Osteocyte (in vitro differentiated cells): ENCODE results near the gene PYGB. TPM values are rescaled to one million over a fixed set of nuclear protein-coding genes. Genes with fewer than 3 reads are reported as not detected.

Experiments used
- DNase-seq: peaks from one replicate; pipeline ENCODE4 v3.0.0; 2021; ENCODE audit warnings: mixed read lengths; ENCODE audit not compliant: unreplicated experiment; ENCODE audit errors: extremely low spot score
- H3K27ac Mint-ChIP-seq: one replicate; pipeline ENCODE4 v1.8.0; 2021; ENCODE audit warnings: mild to moderate bottlenecking, mixed read lengths; ENCODE audit not compliant: unreplicated experiment
- H3K27me3 Mint-ChIP-seq: one replicate; pipeline ENCODE4 v1.8.0; 2021; ENCODE audit warnings: mixed read lengths; ENCODE audit not compliant: unreplicated experiment
- H3K36me3 Mint-ChIP-seq: one replicate; pipeline ENCODE4 v1.8.0; 2021; ENCODE audit warnings: mixed read lengths; ENCODE audit not compliant: unreplicated experiment
- H3K4me1 Mint-ChIP-seq: one replicate; pipeline ENCODE4 v1.8.0; 2021; ENCODE audit warnings: mixed read lengths; ENCODE audit not compliant: unreplicated experiment
- H3K4me3 Mint-ChIP-seq: one replicate; pipeline ENCODE4 v1.8.0; 2021; ENCODE audit warnings: mild to moderate bottlenecking, moderate library complexity, mixed read lengths; ENCODE audit not compliant: unreplicated experiment
- H3K9me3 Mint-ChIP-seq: one replicate; pipeline ENCODE4 v1.8.0; 2021; ENCODE audit warnings: mixed read lengths; ENCODE audit not compliant: unreplicated experiment
- total RNA-seq: library from RNA; stranded (reverse); gene quantifications from 2 replicates; pipeline ENCODE4 v1.2.1, GENCODE V29; 2021
- TF ChIP-seq, protein P1 (sequence below): fragments of 200-600 bp; sonication (generic); IDR thresholded peaks from 2 replicates; pipeline ENCODE4 v1.5.0; 2021; ENCODE audit warnings: antibody characterized with exemption, mild to moderate bottlenecking, moderate library complexity

Gene PYGB
- total RNA-seq, 1 donor from 2014 or later = 234 TPM

DNA sequence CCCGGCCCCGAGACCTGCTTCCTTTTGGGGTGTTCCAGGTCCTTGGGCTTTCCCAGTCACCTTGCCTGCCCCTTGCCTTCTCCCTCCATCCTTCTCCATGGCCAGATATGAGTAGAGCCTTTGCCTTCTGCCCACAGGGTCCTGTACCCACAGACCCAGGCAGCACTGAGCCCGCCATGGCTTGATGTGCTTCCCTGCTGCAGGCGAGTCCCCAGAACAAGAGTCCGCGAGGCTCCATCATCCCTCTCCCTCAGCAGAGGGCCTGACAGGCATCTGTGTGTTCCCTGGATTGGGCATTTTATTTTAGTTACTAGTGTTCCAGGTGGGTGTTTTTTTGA is 21.9 kb downstream of the PYGB start:
- Mint-ChIP-seq H3K4me1 (no peaks in the 10 kb centered on the region), H3K36me3 (peaks cover 54% of the 10 kb centered on the region), H3K9me3 (no peaks in the 10 kb centered on the region), H3K4me3 (no peak overlapping the region), H3K27ac (peak overlapping the region; percentile 14), H3K27me3 (no peaks in the 10 kb centered on the region)
- DNase-seq = no peak
- TF ChIP-seq, protein P1, sequence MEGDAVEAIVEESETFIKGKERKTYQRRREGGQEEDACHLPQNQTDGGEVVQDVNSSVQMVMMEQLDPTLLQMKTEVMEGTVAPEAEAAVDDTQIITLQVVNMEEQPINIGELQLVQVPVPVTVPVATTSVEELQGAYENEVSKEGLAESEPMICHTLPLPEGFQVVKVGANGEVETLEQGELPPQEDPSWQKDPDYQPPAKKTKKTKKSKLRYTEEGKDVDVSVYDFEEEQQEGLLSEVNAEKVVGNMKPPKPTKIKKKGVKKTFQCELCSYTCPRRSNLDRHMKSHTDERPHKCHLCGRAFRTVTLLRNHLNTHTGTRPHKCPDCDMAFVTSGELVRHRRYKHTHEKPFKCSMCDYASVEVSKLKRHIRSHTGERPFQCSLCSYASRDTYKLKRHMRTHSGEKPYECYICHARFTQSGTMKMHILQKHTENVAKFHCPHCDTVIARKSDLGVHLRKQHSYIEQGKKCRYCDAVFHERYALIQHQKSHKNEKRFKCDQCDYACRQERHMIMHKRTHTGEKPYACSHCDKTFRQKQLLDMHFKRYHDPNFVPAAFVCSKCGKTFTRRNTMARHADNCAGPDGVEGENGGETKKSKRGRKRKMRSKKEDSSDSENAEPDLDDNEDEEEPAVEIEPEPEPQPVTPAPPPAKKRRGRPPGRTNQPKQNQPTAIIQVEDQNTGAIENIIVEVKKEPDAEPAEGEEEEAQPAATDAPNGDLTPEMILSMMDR = no peak

DNA sequence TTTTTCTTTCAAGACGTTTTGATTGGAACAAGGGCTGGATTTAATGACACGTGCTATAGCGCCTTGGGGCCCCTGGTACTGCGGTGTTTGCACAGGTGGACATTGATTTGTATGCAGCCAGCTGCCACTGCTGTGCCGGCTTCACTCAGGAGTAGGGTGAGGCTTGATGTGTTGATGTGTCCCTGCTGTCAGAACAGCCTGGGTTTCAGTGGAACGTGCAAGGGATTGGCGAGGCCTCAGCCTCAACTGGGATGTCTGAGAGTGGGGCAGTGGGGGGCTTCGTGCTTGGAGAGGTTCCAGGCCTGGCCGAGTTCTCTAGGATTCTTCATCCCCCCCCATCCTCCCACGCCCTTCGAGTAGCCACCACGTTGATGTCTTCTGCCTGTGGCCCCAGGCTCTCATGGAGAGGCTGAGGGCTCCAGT is 23.0 kb downstream of the PYGB start:
- Mint-ChIP-seq H3K36me3 (peaks cover 62% of the 10 kb centered on the region), H3K9me3 (no peaks in the 10 kb centered on the region), H3K4me3 (no peak overlapping the region), H3K4me1 (no peaks in the 10 kb centered on the region), H3K27me3 (no peaks in the 10 kb centered on the region), H3K27ac (no peak overlapping the region)
- TF ChIP-seq, protein P1 = no peak
- DNase-seq = peak; percentile 51

- no peak overlapping the region for H3K4me3 Mint-ChIP-seq
- H3K27ac Mint-ChIP-seq = no peak overlapping the region
- peaks cover 60% of the 10 kb centered on the region for H3K36me3 Mint-ChIP-seq
- no peak for DNase-seq
- TF ChIP-seq, protein P1 = no peak
- H3K9me3 Mint-ChIP-seq = no peaks in the 10 kb centered on the region
- H3K27me3 Mint-ChIP-seq = no peaks in the 10 kb centered on the region
- H3K4me1 Mint-ChIP-seq = no peaks in the 10 kb centered on the region
Observed at GRCh38 chr20:25271486-25272222, 23.8 kb downstream of the PYGB start.

- peaks cover 61% of the 10 kb centered on the region for H3K36me3 Mint-ChIP-seq
- no peaks in the 10 kb centered on the region for H3K27me3 Mint-ChIP-seq
- H3K4me1 Mint-ChIP-seq = no peaks in the 10 kb centered on the region
- no peak overlapping the region for H3K27ac Mint-ChIP-seq
- TF ChIP-seq, protein P1 = no peak
- H3K4me3 Mint-ChIP-seq = no peak overlapping the region
- no peaks in the 10 kb centered on the region for H3K9me3 Mint-ChIP-seq
- no peak for DNase-seq
Observed at GRCh38 chr20:25272223-25273000, 24.5 kb downstream of the PYGB start.

GRCh38 chr20:25273046-25273445 is 25.2 kb downstream of the PYGB start:
- DNase-seq = no peak
- Mint-ChIP-seq H3K4me1 (no peaks in the 10 kb centered on the region), H3K9me3 (no peaks in the 10 kb centered on the region), H3K4me3 (no peak overlapping the region), H3K36me3 (peaks cover 65% of the 10 kb centered on the region), H3K27me3 (no peaks in the 10 kb centered on the region), H3K27ac (no peak overlapping the region)
- TF ChIP-seq, protein P1 = no peak
